SK-N-MC (cell line): Measurements from ENCODE around the gene ACOT9.

Experiments used
- EZH2 ChIP-seq: fragments of 200-600 bp; sonication (generic); IDR thresholded peaks from one replicate; pipeline ENCODE4 v1.6.1; 2017; ENCODE audit warnings: antibody characterized with exemption
- FOXP2 ChIP-seq: optimal IDR thresholded peaks from 2 replicates; pipeline ENCODE3; 2011; ENCODE audit warnings: mild to moderate bottlenecking, moderate library complexity; ENCODE audit not compliant: insufficient read depth; ENCODE audit errors: extremely low read length, control extremely low read depth
- POLR2AphosphoS5 ChIP-seq: IDR thresholded peaks from 2 replicates; pipeline ENCODE4 v1.6.1; 2012; ENCODE audit warnings: mild to moderate bottlenecking, low read depth, low read length, borderline replicate concordance

DNA sequence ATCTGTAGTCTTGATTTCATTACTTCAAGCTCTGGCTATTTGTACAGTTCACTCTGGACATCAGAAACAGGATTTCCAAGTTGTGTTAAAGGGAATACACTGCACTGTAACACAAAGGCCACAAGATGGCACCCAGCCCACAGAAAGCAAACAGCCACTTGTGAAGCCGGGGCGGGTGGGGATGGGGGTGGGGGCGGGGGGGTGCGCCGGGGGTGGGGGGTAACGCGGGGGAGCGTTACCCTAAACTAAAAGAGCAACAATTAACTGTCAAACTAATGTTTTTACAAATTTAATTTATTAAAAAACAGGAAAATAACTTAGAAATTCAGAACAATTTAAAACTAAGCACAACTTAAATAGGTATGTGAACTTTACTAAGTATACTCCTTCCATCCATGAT, 48.5 kb downstream of the ACOT9 start:
- no peak for TF ChIP-seq POLR2AphosphoS5
- no peak for TF ChIP-seq EZH2
- no peak for TF ChIP-seq FOXP2
